DND-41 (cell line): ENCODE results near the gene PHF21B.

Experiments used
- ATAC-seq: fragments of 200-7000 bp; cut with Tn5 transposase; 3 replicates; pipeline ENCODE4 v1.9.1; 2021; ENCODE audit warnings: low read depth; ENCODE audit not compliant: insufficient read depth
- DNase-seq: peaks from one replicate; pipeline ENCODE4 v3.0.0-alpha.2; 2020
- H2AFZ ChIP-seq: 2 replicates; pipeline ENCODE4 v1.6.0; 2012; ENCODE audit warnings: low read depth, low read length
- H3K27ac ChIP-seq: 2 replicates; pipeline ENCODE4 v1.5.1; 2012; ENCODE audit warnings: low read length, inconsistent platforms
- H3K27me3 ChIP-seq: fragments of 200-600 bp; sonication (generic); 2 replicates; pipeline ENCODE4 v1.6.0; 2012; ENCODE audit warnings: low read length, mild to moderate bottlenecking, inconsistent platforms; ENCODE audit not compliant: insufficient read depth, poor library complexity
- H3K36me3 ChIP-seq: 2 replicates; pipeline ENCODE4 v1.5.1; 2012; ENCODE audit warnings: low read length, inconsistent platforms; ENCODE audit not compliant: insufficient read depth
- H3K4me1 ChIP-seq: 2 replicates; pipeline ENCODE4 v1.5.1; 2012; ENCODE audit warnings: mild to moderate bottlenecking, low read length; ENCODE audit not compliant: insufficient read depth
- H3K4me2 ChIP-seq: 2 replicates; pipeline ENCODE4 v1.6.0; 2012; ENCODE audit warnings: mild to moderate bottlenecking, moderate library complexity, low read length, inconsistent platforms; ENCODE audit not compliant: insufficient read depth
- H3K4me3 ChIP-seq, 2 experiments: fragments of 200-600 bp in 1 of 2; shearing (Covaris generic) in 1 of 2; 2 replicates each; pipeline ENCODE4 v1.5.1; 2012 to 2016; ENCODE audit warnings: inconsistent platforms in 2 of 2, low read length in 2 of 2, mild to moderate bottlenecking in 2 of 2, low read depth in 1 of 2, moderate library complexity in 1 of 2
- H3K79me2 ChIP-seq: 2 replicates; pipeline ENCODE4 v1.6.0; 2012; ENCODE audit warnings: low read length, inconsistent platforms; ENCODE audit not compliant: insufficient read depth
- H3K9ac ChIP-seq: 2 replicates; pipeline ENCODE4 v1.6.0; 2012; ENCODE audit warnings: low read depth, mild to moderate bottlenecking, inconsistent platforms, low read length, moderate library complexity
- H3K9me3 ChIP-seq: 2 replicates; pipeline ENCODE4 v1.5.1; 2012; ENCODE audit warnings: low read length, moderate library complexity, mild to moderate bottlenecking, inconsistent platforms; ENCODE audit not compliant: insufficient read depth, severe bottlenecking
- H4K20me1 ChIP-seq: 2 replicates; pipeline ENCODE4 v1.6.0; 2012; ENCODE audit warnings: low read length; ENCODE audit not compliant: insufficient read depth
- CTCF ChIP-seq: IDR thresholded peaks from 2 replicates; pipeline ENCODE4 v1.5.1; 2012; ENCODE audit warnings: borderline replicate concordance, low read length, moderate library complexity, mild to moderate bottlenecking; ENCODE audit not compliant: poor library complexity, severe bottlenecking; ENCODE audit errors: extremely low read depth
- EZH2 ChIP-seq: IDR thresholded peaks from 3 replicates; pipeline ENCODE4 v1.6.1; 2012; ENCODE audit warnings: borderline replicate concordance, low read depth, mild to moderate bottlenecking, moderate library complexity, low read length, inconsistent platforms; ENCODE audit not compliant: severe bottlenecking

PHF21B gene

GRCh38 chr22:44990810-44991209 is 19.0 kb downstream of the PHF21B start:
- Histone ChIP-seq H3K27me3 (no peaks in the 10 kb centered on the region), H4K20me1 (peaks cover 92% of the 10 kb centered on the region), H3K79me2 (peaks cover 97% of the 10 kb centered on the region), H3K4me3 (no peak overlapping the region), H2AFZ (no peak overlapping the region), H3K27ac (no peak overlapping the region), H3K4me1 (no peaks in the 10 kb centered on the region), H3K4me2 (no peak overlapping the region), H3K9ac (no peak overlapping the region), H3K9me3 (no peaks in the 10 kb centered on the region), H3K36me3 (peaks cover 42% of the 10 kb centered on the region)
- ATAC-seq (no peak), DNase-seq (no peak)
- TF ChIP-seq CTCF (no peak), EZH2 (no peak)

DNA sequence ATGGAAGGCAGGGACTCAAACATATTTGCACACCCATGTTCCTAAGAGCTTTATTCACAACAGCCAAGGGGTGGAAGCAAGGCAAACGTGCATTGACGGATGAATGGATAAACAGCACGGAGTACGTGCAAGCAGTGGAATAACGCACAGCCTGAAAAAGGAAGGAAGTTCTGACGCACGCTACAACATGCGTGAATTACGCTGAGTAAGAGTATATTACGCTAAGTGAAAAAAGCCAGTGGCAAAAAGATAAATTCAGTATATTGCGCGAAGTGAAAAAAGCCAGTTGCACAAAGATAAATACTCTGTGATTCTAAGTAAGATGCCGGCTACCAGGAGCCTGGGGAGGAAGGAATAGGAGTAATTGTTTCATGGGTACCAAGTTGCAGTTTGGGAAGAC is 19.5 kb downstream of the PHF21B start:
- H3K79me2 ChIP-seq, result peaks cover 97% of the 10 kb centered on the region
- no peak overlapping the region for H3K9ac ChIP-seq
- no peaks in the 10 kb centered on the region for H3K4me1 ChIP-seq
- no peaks in the 10 kb centered on the region for H3K27me3 ChIP-seq
- H3K9me3 ChIP-seq, result no peaks in the 10 kb centered on the region
- H3K4me3 ChIP-seq, result no peak overlapping the region
- TF ChIP-seq EZH2 (no peak), CTCF (no peak)
- ATAC-seq (no peak), DNase-seq (no peak)
- no peak overlapping the region for H3K4me2 ChIP-seq
- H2AFZ ChIP-seq, result no peak overlapping the region
- peaks cover 46% of the 10 kb centered on the region for H3K36me3 ChIP-seq
- peaks cover 92% of the 10 kb centered on the region for H4K20me1 ChIP-seq
- H3K27ac ChIP-seq, result no peak overlapping the region

DNA sequence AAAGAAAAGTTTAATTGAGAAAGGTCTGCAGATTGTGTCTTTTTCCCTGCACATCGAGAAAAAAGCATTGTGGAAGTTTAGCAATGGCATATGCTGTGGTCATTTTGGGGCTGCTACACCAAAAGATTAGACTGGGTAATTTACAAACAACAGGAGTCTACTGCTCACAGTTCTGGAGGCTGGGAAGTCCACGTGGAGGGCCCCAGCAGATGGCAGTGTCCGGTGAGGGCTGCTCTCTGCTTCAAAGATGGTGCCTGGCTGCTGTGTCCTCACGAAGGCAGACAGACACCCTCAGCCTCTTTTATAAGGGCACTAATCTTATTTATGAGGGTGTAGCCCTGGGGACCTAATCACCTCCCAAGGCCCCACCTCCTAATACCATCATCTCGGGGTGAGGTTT is 21.1 kb downstream of the PHF21B start:
- Histone ChIP-seq H3K4me1 (no peaks in the 10 kb centered on the region), H3K27ac (no peak overlapping the region), H3K4me2 (no peak overlapping the region), H3K9ac (no peak overlapping the region), H2AFZ (no peak overlapping the region), H3K4me3 (no peak overlapping the region), H3K9me3 (no peaks in the 10 kb centered on the region), H3K79me2 (peaks cover 97% of the 10 kb centered on the region), H4K20me1 (peaks cover 91% of the 10 kb centered on the region), H3K27me3 (no peaks in the 10 kb centered on the region), H3K36me3 (peaks cover 49% of the 10 kb centered on the region)
- no peak for DNase-seq
- ATAC-seq, result no peak
- TF ChIP-seq EZH2 (no peak), CTCF (peak; percentile 19)

DNA sequence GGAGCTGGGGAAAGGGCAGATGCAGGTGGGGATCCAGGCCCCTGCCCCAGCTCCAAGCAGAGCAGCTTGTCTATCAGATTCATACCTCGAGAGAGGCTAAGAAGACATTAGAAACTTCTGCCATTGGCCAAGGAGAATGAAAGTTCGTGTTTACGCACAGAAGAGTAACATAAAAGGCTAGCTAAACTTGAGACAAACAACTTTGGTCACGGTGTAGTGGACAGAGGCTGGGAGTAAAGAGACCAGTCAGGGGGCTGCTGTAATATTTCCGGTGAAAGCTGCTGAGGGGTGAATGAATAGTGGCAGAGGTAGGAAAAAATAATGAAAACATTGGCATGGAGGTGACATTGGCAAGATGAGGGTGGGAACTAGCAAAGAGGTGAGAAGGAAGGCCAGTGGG is 22.9 kb downstream of the PHF21B start:
- Histone ChIP-seq H3K9me3 (no peaks in the 10 kb centered on the region), H3K36me3 (peaks cover 37% of the 10 kb centered on the region), H2AFZ (no peak overlapping the region), H3K4me2 (no peak overlapping the region), H4K20me1 (peaks cover 87% of the 10 kb centered on the region), H3K4me3 (no peak overlapping the region), H3K79me2 (peaks cover 94% of the 10 kb centered on the region), H3K4me1 (no peaks in the 10 kb centered on the region), H3K9ac (no peak overlapping the region), H3K27me3 (no peaks in the 10 kb centered on the region), H3K27ac (no peak overlapping the region)
- DNase-seq (no peak), ATAC-seq (no peak)
- TF ChIP-seq CTCF (no peak), EZH2 (no peak)
